ENCODE measurements around the gene SYCE3.
A peak's percentile ranks its signal among the peaks of the same experiment; 100 is the strongest.

SYCE3 gene

GRCh38 chr22:50516891-50517290 lies 45.8 kb downstream of the SYCE3 start:
- DNase-seq = no peak

- no peak for DNase-seq
Measured at GRCh38 chr22:50516068-50516467, 46.7 kb downstream of the SYCE3 start.

- DNase-seq = no peak
Measured at GRCh38 chr22:50513175-50513574, 49.5 kb downstream of the SYCE3 start.

- DNase-seq = no peak
Measured at GRCh38 chr22:50508897-50509296, 53.8 kb downstream of the SYCE3 start.

- DNase-seq = peak; percentile 98
Measured at GRCh38 chr22:50507991-50508884, 54.5 kb downstream of the SYCE3 start, which contains the start of gene NCAPH2. Gene NCAPH2, plus strand, starts transcription at chr22:50508224. Its CDS starts 114 bp downstream, at chr22:50508338.

GRCh38 chr22:50507421-50507990 lies 55.2 kb downstream of the SYCE3 start, which contains the start of gene LMF2:
Gene LMF2, minus strand, starts transcription at chr22:50507702. Its CDS starts 27 bp downstream, at chr22:50507675.
- peak; percentile 94 for DNase-seq

GRCh38 chr22:50506611-50507420 lies 55.9 kb downstream of the SYCE3 start:
- DNase-seq = no peak

GRCh38 chr22:50505776-50506610 lies 56.7 kb downstream of the SYCE3 start:
- no peak for DNase-seq

- DNase-seq = no peak
Measured at GRCh38 chr22:50505276-50505775, 57.4 kb downstream of the SYCE3 start.

- no peak for DNase-seq
Measured at GRCh38 chr22:50504369-50505211, 58.1 kb downstream of the SYCE3 start.

GRCh38 chr22:50503475-50504145 lies 59.1 kb downstream of the SYCE3 start:
- DNase-seq = no peak

GRCh38 chr22:50502628-50503474 lies 59.9 kb downstream of the SYCE3 start:
- DNase-seq = no peak

GRCh38 chr22:50502096-50502495 lies 60.6 kb downstream of the SYCE3 start:
- no peak for DNase-seq

All from activated CD4-positive, alpha-beta T cell treated with anti-CD3 and anti-CD28 coated beads, Interleukin-2, amount 50 U/mL, for 1 hour (primary cell).